HG03469 (cell line): Measurements from ENCODE around the gene ORAI2.

Source experiments
- ATAC-seq: cut with Tn5 transposase; IDR thresholded peaks from one replicate; pipeline ENCODE4 v1.9.1; 2021; ENCODE audit warnings: mild to moderate bottlenecking, moderate library complexity, moderate number of reproducible peaks; ENCODE audit not compliant: unreplicated experiment

ORAI2 gene

GRCh38 chr7:102413611-102414010, 19.8 kb upstream of the ORAI2 start:
- ATAC-seq = no peak

- ATAC-seq = no peak
Observed at GRCh38 chr7:102415685-102416225, 17.6 kb upstream of the ORAI2 start.

- ATAC-seq = no peak
Observed at GRCh38 chr7:102416406-102416805, 17.0 kb upstream of the ORAI2 start.

GRCh38 chr7:102417105-102417504, 16.3 kb upstream of the ORAI2 start:
- no peak for ATAC-seq

- ATAC-seq = no peak
Observed at GRCh38 chr7:102418592-102418991, 14.8 kb upstream of the ORAI2 start.

- no peak for ATAC-seq
Observed at GRCh38 chr7:102421706-102422240, 11.6 kb upstream of the ORAI2 start.

- ATAC-seq = no peak
Observed at GRCh38 chr7:102424129-102424551, 9.2 kb upstream of the ORAI2 start.

GRCh38 chr7:102424787-102425218, 8.6 kb upstream of the ORAI2 start:
- ATAC-seq = peak; percentile 26

GRCh38 chr7:102425639-102426267, 7.6 kb upstream of the ORAI2 start:
- peak; percentile 40 for ATAC-seq

GRCh38 chr7:102426268-102427018, 6.9 kb upstream of the ORAI2 start:
- ATAC-seq = peak; percentile 24

GRCh38 chr7:102427019-102427405, 6.4 kb upstream of the ORAI2 start:
- ATAC-seq = no peak

- ATAC-seq = no peak
Observed at GRCh38 chr7:102429141-102429899, 4.1 kb upstream of the ORAI2 start.

GRCh38 chr7:102431617-102432298, 1.6 kb upstream of the ORAI2 start:
- no peak for ATAC-seq

GRCh38 chr7:102432442-102433218, 745 bp upstream of the ORAI2 start:
- ATAC-seq = no peak

GRCh38 chr7:102434039-102434486, 688 bp downstream of the ORAI2 start:
- no peak for ATAC-seq

GRCh38 chr7:102436118-102436517, 2.7 kb downstream of the ORAI2 start:
- ATAC-seq = no peak

GRCh38 chr7:102439963-102440795, 6.8 kb downstream of the ORAI2 start:
- no peak for ATAC-seq

GRCh38 chr7:102444961-102445673, 11.7 kb downstream of the ORAI2 start:
- peak; percentile 23 for ATAC-seq
